Measurements from ENCODE around the gene HIRA.

GRCh38 chr22:19375435-19375834, 56.1 kb downstream of the HIRA start:
- TF ChIP-seq CTCF (conservative IDR thresholded peaks at IDR 0.05; ENCODE audit: low read length), result no peak
- TF ChIP-seq EZH2phosphoT487 (IDR thresholded peaks at IDR 0.05; ENCODE audit: borderline replicate concordance, low read depth, low read length), result no peak

All from OCI-LY7 (cell line).